Measurements from ENCODE around the gene PCDHA6.
"Not testable (repeated sequence)": the region's sequence is repeated elsewhere in the genome, so short reads cannot be mapped to it uniquely, and the experiment has no call there.

The PCDHA6 gene

GRCh38 chr5:140868721-140869554 is 41.2 kb downstream of the PCDHA6 start, which contains the start of gene PCDHA11:
Gene PCDHA11 (plus strand): TSS chr5:140868957. CDS start chr5:140869104, 147 bp downstream.
- DNase-seq = no peak

GRCh38 chr5:140869555-140869886 is 41.8 kb downstream of the PCDHA6 start:
- DNase-seq = no peak

GRCh38 chr5:140870221-140871201 is 42.8 kb downstream of the PCDHA6 start:
- no peak for DNase-seq

- no peak for DNase-seq
Observed at GRCh38 chr5:140875085-140876065, 47.6 kb downstream of the PCDHA6 start, which contains the start of gene PCDHA12. Gene PCDHA12 (plus strand): TSS chr5:140875308. CDS start chr5:140875473, 165 bp downstream.

GRCh38 chr5:140876541-140877261 is 48.9 kb downstream of the PCDHA6 start:
- DNase-seq = not testable (repeated sequence)

- no peak for DNase-seq
Observed at GRCh38 chr5:140877262-140877581, 49.5 kb downstream of the PCDHA6 start.

Data from activated CD4-positive, alpha-beta T cell treated with anti-CD3 and anti-CD28 coated beads, Interleukin-2, amount 50 U/mL, for 1 hour (primary cell).